Measurements from ENCODE around the gene KCTD4.
"Not testable (repeated sequence)": the region's sequence is repeated elsewhere in the genome, so short reads cannot be mapped to it uniquely, and the experiment has no call there.

KCTD4 gene

GRCh38 chr13:45215392-45216077, 14.7 kb upstream of the KCTD4 start:
- DNase-seq, result no peak

- DNase-seq, result no peak
Measured at GRCh38 chr13:45209229-45209628, 8.4 kb upstream of the KCTD4 start.

DNA sequence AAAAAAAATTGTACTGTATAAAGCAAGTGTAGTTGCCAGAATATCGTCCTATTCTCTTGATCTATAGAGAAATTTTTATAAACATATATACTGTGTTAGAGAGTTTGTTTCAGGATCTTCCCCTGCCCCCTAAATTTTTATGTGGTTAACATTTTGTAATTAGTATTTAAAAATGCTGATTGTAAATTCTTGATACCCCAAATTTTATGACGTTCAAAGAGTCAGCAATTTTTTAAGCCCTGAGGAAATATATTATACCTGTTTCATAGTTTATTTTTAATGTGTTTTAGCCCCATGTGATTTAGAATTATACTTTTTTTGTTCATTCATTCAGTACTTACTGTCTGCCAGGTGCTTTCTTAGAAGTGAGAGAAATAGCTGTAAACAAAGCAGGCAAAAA, 7.3 kb upstream of the KCTD4 start:
- DNase-seq, result no peak

- DNase-seq, result no peak
Measured at GRCh38 chr13:45207319-45207718, 6.5 kb upstream of the KCTD4 start.

GRCh38 chr13:45206340-45206739, 5.5 kb upstream of the KCTD4 start:
- DNase-seq, result no peak

DNA sequence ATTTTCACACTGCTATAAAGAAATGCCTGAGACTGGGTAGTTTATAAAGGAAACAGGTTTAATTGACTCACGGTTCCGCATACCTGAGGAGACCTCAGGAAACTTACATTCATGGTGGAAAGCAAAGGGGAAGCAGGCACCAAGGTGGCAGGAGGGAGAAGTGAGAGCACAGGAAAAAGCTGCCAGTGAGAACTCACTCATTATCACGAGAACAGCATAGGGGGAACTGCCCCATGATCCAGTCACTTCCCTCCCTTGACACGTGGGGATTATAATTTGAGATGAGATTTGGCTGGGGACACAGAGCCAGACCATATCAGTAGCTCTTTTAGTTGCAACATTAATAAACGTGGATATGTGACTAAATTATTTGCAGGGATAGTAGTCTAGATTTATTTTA, 4.3 kb upstream of the KCTD4 start:
- no peak for DNase-seq

DNA sequence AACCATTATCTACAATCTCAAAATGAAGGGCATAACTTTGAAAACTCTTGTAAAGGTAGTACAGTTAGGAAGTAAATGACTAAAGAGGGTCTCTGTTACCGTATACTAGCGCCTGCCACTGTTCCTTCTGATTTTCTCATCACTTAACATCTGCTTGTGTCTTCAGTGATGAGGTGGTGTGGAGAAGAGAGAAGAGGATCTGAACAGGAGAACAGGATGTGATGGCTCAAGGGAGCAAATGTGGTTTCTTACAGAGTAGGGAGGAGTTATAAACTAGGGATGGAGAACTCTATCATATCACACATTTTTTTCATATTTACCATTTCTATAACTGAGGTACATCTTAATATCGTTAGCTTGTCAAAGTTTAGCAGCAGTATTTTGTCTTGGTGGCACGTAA, 1.1 kb downstream of the KCTD4 start:
- no peak for DNase-seq

- DNase-seq, result no peak
Measured at GRCh38 chr13:45198924-45199323, 1.9 kb downstream of the KCTD4 start.

DNA sequence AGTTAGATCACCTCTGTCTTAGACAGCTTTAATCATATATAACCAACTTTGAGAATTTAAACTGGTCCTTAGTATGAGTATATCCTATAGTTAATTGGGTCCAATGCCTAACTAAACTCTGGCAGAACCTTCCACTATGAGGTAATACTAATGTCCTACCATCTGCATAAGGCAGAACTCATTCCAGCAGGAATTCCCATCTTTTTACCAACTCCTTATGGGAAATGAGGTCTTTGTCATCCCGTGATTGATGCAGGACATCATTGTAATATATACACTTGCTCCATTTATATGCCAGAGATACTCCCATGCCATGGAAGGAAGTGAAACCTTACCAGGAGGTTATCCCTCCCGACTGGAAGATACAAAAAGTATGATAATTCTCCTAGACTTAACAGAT, 2.8 kb downstream of the KCTD4 start:
- DNase-seq, result no peak

DNA sequence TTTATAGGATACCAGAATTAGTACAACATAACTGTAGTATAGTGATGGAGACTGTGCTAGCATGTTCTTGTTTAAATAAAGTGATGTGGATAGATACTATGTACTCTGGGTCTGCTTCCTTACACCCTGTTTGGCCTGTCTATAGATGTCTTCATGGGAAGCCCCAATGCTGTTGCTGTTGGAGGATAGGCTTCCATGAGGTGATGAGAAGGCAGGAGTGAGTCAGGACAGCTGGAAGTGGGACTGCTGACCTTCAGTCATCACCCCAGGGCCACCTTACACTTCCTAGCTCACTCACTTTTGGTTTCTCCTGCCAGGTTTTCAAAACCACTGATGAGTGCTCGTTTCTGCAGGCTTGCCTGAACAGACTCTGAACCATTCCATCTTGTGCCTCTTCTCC, 4.2 kb downstream of the KCTD4 start:
- no peak for DNase-seq

GRCh38 chr13:45196096-45196495, 4.7 kb downstream of the KCTD4 start:
- no peak for DNase-seq

GRCh38 chr13:45195421-45195820, 5.4 kb downstream of the KCTD4 start:
- no peak for DNase-seq

DNA sequence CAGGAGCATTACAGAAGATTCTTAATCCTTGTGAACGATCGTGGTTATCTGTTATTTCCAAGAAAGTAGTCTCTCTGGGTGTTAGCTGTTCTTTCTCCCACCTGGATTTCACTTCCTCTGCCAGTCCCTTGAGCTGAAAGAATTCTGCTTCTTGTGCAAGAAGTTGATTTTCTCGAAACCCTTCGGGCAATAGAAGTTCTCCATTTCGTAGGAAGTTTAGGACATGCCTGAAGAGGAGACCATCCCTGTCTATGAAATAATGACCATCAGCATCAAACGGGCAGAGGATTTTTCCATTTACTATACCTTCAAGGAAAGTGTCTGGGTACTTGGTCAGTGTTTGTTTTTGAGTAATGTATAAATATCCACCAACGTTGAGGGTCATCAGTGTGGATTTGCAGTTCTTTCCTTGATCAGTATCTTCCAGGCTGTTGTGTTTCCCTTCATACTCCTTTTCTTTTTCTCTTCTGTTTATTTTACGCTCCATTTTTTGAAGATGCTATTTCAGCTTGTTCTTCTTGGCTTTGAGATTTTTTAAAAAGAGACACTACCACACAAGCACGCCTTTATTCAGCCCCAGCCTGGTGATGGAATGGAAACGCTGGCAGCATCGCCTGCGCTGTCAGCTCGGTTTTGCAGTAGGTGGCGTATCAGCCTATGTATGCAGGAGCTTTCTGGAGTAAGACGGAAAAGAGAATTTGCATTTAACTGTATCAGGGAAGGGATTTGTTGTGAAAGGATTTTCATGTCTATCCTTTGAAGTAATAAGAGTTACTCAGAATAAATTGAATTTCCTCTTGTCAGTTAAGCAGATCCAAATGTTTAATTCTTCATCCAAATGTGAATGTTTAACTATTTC, 6.5 kb downstream of the KCTD4 start:
- no peak for DNase-seq

- no peak for DNase-seq
Measured at GRCh38 chr13:45191874-45192273, 9.0 kb downstream of the KCTD4 start.

GRCh38 chr13:45189511-45189910, 11.3 kb downstream of the KCTD4 start:
- not testable (repeated sequence) for DNase-seq

DNA sequence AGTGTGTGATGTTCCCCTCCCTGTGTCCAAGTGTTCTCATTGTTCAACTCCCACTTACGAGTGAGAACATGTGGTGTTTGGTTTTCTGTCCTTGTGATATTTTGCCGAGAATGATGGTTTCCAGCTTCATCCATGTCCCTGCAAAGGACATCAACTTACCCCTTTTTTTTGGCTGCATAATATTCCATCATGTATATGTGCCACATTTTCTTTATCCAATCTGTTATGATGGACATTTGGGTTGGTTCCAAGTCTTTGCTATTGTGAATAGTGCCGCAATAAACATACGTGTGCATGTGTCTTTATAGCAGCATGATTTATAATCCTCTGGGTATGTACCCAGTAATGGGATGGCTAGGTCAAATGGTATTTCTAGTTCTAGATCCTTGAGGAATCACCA, 11.8 kb downstream of the KCTD4 start:
- DNase-seq, result not testable (repeated sequence)

DNA sequence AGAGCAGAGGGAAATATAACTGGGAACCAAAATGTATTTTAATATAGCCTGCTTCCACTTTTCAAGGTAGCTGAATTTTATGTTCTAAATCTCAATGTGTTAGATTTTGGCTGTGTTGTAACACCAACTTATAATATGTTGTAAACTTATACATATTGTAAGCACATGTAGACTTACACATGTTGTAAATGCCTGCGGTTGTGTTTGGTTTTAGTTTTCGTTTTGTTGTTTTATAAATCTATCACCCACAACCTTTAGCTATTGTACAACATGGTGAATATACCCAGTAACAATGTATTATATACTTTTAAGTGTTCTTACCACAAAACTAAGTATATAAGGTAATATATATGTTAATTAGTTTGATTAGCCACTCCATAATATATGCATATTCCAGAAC, 15.6 kb downstream of the KCTD4 start:
- no peak for DNase-seq

- no peak for DNase-seq
Measured at GRCh38 chr13:45184693-45185092, 16.2 kb downstream of the KCTD4 start.

DNA sequence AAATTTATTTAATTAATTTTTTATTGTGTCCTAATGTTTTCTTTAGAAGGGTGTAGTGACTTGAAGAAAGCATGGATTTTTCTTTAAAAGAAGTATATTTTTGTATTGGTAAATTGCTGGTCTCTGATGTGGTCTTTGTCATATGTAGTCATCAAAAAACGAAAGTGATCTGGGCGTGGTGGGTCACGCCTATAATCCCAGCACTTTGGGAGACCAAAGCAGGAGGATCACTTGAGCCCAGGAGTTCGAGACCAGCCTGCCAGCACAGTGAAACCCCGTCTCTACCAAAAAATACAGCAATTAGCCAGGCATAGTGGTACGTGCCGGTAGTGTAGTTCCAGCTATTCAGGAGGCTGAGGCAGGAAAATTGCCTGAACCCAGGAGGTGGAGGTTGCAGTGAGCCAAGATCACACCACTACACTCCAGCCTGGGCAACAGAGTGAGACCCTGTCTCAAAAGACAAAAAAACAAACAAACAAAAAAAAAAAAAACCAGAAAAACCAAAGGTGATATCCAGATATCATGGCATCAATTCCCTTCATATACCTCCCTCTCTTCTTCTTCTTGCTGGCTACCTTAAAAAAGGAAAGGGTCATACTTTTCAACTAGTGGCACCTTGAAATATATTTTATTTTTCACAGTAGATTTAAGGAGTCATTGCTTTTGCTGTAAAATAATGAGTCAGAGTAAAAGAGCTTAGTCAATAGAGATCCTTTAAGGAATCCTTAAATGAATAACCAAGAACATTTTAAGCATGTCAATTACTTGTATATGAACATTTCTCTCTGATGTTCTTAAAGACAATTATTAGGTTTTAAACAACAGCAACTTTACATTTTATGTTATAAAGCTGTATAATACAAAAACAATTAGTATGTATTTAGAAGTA, 19.9 kb downstream of the KCTD4 start:
- no peak for DNase-seq

DNA sequence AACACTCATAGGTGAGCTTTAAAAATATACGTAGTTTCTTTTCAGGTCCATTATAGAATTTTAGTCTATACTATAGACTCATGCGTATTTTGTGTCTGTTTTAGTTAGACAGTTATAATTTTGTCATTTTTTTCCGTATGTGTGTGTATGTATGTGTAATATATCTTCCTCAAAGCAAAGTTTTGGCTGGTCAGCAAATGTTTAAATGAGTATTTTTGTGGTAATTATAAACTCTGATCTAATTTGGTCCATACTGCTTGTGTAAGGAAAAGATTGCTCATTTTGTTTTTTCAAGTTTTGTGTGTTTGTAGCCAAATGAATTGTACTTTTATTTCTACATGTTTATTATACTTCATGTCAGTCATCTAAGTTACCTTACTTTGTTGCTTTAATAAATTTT, 20.5 kb downstream of the KCTD4 start:
- no peak for DNase-seq

DNA sequence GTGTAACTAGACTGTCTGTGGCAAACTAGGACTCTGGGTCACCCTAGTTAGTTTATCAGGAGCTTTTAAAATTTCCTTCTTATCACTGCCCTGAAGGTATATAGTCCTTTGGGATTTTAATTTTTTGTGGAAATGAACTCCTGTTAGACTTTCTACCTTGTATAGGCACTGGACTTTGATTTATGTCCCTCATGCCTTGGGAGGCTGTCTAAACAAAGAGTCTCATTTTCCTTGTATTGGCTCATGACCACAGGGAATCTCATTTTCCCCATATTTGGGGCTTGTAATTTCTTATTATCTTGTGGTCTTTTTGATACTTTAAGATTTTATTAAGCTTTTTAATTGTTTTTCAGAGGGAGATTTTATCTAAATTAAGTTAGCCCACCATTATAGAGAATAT, 21.4 kb downstream of the KCTD4 start:
- no peak for DNase-seq

GRCh38 chr13:45178349-45179162, 22.3 kb downstream of the KCTD4 start:
- DNase-seq, result no peak

- no peak for DNase-seq
Measured at GRCh38 chr13:45174478-45174877, 26.4 kb downstream of the KCTD4 start.

Measured in CD4-positive, alpha-beta T cell treated with Interleukin-17A for 4 hours (primary cell).